Esophagus muscularis mucosa (tissue), 3 donors: Measurements from ENCODE around the gene CLCN7.

Source experiments
- POLR2A ChIP-seq: fragments of 450-650 bp; IDR thresholded peaks from one replicate; pipeline ENCODE4 v1.6.1; 2017; ENCODE audit warnings: antibody characterized with exemption, moderate library complexity, mild to moderate bottlenecking, low read depth
- TF ChIP-seq, protein P1 (sequence below), 3 experiments: fragments of 200-600 bp in 2 of 3; fragments of 450-650 bp in 1 of 3; sonication (generic) in 2 of 3; IDR thresholded peaks; one replicate each; pipeline ENCODE4 v1.5.1; 2017 to 2019; ENCODE audit warnings: antibody characterized with exemption in 3 of 3, mild to moderate bottlenecking in 2 of 3, moderate library complexity in 1 of 3

DNA sequence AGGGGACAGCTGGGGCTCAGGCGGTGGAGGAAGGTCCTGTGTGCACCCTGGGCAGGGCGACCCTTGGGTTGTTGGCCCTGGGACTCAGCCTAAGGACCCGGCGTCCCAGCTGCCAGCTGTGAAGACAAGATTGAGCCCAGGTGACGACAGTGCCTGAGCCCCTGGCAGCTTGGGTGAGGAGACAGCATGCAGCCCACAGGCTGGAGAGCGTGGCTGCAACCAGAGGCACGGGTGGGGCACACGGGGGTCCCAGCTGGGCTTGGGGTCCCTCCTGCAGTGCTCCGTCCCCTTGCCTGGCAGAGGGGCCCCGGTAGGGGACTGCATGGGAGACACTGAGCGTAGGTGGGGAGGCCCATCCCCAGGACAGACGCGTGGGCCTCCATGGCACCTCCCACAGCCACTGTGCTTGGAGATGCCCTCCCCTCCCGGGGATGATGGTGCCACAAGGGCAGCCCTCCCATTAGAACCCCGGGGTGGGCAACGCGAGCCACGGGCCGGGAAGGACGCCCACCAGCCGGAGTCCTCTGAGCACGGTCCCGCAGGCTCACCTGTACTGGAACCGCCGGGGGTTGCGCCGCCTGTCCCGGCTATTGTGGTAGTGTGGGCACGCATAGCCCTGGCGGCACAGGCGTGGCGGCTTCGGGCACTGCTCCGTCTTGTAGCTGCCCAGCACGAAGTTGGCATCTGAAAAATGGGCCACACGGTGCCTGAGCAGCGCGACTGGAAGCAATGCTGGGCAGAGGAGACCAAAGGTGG lies 75.8 kb downstream of the CLCN7 start:
- TF ChIP-seq, protein P1, sequence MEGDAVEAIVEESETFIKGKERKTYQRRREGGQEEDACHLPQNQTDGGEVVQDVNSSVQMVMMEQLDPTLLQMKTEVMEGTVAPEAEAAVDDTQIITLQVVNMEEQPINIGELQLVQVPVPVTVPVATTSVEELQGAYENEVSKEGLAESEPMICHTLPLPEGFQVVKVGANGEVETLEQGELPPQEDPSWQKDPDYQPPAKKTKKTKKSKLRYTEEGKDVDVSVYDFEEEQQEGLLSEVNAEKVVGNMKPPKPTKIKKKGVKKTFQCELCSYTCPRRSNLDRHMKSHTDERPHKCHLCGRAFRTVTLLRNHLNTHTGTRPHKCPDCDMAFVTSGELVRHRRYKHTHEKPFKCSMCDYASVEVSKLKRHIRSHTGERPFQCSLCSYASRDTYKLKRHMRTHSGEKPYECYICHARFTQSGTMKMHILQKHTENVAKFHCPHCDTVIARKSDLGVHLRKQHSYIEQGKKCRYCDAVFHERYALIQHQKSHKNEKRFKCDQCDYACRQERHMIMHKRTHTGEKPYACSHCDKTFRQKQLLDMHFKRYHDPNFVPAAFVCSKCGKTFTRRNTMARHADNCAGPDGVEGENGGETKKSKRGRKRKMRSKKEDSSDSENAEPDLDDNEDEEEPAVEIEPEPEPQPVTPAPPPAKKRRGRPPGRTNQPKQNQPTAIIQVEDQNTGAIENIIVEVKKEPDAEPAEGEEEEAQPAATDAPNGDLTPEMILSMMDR (IDR thresholded peaks at IDR 0.05) = no peak
- no peak for TF ChIP-seq POLR2A
